ENCODE data around the gene MBTPS1.

DNA sequence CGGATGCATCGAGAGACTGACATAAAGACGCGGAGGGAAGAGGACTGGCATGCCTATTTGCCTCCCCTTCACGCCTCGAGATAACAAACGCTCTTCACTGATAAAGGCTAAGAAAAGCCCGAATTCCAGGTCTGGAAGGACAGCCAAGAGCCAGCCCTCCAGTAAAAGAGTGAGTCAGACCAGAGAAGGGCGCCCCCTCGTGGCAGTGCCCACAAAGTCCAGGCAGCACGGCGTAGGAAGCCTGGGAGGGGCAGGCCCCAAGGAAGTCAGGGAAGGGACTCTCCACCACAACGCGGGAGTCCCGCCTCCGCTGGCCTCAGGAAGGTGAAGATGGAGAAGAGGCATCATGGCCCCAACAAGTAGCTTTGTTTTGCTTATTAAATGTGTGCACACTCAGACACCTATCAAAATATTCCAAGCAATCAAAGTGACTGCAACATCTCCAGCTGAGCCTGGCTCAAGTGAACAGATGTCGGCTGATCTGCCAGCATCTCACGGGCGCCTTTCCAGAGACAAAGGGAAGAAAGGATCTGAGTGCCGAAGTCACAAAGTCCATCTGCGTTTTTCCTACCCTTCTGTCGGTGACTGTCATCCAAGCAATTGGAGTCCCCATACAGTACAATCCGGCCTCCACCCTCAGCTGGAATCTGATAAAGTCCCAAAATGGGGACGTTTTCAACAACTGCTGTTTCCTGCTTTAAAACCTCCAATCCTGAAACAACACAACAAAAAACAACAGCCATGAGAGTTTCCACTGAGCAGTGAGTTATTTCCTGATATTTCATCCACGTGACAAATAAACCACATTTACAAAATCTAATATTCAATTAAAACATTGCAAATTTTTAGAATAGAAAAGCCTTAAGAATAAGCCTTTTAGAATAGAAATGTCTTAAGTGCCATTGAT lies 53.8 kb downstream of the MBTPS1 start:
- TF ChIP-seq, protein P1, sequence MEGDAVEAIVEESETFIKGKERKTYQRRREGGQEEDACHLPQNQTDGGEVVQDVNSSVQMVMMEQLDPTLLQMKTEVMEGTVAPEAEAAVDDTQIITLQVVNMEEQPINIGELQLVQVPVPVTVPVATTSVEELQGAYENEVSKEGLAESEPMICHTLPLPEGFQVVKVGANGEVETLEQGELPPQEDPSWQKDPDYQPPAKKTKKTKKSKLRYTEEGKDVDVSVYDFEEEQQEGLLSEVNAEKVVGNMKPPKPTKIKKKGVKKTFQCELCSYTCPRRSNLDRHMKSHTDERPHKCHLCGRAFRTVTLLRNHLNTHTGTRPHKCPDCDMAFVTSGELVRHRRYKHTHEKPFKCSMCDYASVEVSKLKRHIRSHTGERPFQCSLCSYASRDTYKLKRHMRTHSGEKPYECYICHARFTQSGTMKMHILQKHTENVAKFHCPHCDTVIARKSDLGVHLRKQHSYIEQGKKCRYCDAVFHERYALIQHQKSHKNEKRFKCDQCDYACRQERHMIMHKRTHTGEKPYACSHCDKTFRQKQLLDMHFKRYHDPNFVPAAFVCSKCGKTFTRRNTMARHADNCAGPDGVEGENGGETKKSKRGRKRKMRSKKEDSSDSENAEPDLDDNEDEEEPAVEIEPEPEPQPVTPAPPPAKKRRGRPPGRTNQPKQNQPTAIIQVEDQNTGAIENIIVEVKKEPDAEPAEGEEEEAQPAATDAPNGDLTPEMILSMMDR (IDR thresholded peaks at IDR 0.05; ENCODE audit: insufficient read depth, low read length, poor library complexity, severe bottlenecking) = peak; percentile 87
- TF ChIP-seq EZH2phosphoT487 (conservative IDR thresholded peaks at IDR 0.05; ENCODE audit: low read length) = no peak
